KMS-11 (cell line): ENCODE measurements around the gene SYT3.

Experiments
- H2AFZ ChIP-seq: fragments of 200-600 bp; sonication (generic); 2 replicates; pipeline ENCODE4 v1.6.1; 2016; ENCODE audit warnings: antibody characterized with exemption, mixed run types, low read depth
- H3K27ac ChIP-seq: fragments of 200-600 bp; sonication (generic); 2 replicates; pipeline ENCODE4 v1.6.1; 2016; ENCODE audit warnings: mild to moderate bottlenecking, mixed run types
- H3K27me3 ChIP-seq: fragments of 200-600 bp; sonication (generic); 2 replicates; pipeline ENCODE4 v1.6.1; 2017; ENCODE audit warnings: mild to moderate bottlenecking, low read depth, mixed run types, moderate library complexity; ENCODE audit not compliant: insufficient read depth
- H3K36me3 ChIP-seq: fragments of 200-600 bp; sonication (generic); 2 replicates; pipeline ENCODE4 v1.6.1; 2017; ENCODE audit warnings: mild to moderate bottlenecking, mixed run types; ENCODE audit not compliant: insufficient read depth
- H3K4me1 ChIP-seq: fragments of 200-600 bp; sonication (generic); 2 replicates; pipeline ENCODE4 v1.6.1; 2016; ENCODE audit warnings: mild to moderate bottlenecking, low read depth, mixed run types; ENCODE audit not compliant: poor library complexity, severe bottlenecking
- H3K4me2 ChIP-seq: fragments of 200-600 bp; sonication (generic); 2 replicates; pipeline ENCODE4 v1.7.0; 2016; ENCODE audit warnings: mild to moderate bottlenecking, mixed run types
- H3K4me3 ChIP-seq: fragments of 200-600 bp; sonication (generic); IDR thresholded peaks from 2 replicates; pipeline ENCODE4 v1.6.1; 2017; ENCODE audit warnings: low read depth, low read length, mixed read lengths; ENCODE audit not compliant: insufficient read depth
- H3K79me2 ChIP-seq: fragments of 200-600 bp; sonication (generic); 2 replicates; pipeline ENCODE4 v1.6.1; 2016; ENCODE audit warnings: low read depth, mixed run types; ENCODE audit not compliant: insufficient read depth
- H3K9ac ChIP-seq: fragments of 200-600 bp; sonication (generic); 2 replicates; pipeline ENCODE4 v1.6.1; 2016; ENCODE audit warnings: mild to moderate bottlenecking, mixed run types
- H4K20me1 ChIP-seq: fragments of 200-600 bp; sonication (generic); 2 replicates; pipeline ENCODE4 v1.6.1; 2016; ENCODE audit warnings: mild to moderate bottlenecking, mixed run types; ENCODE audit not compliant: insufficient read depth
- CTCF ChIP-seq: fragments of 200-600 bp; sonication (generic); conservative IDR thresholded peaks from 2 replicates; pipeline ENCODE4 v1.6.1; 2017; ENCODE audit warnings: low read depth, mild to moderate bottlenecking, antibody characterized with exemption, low read length, moderate library complexity, mixed read lengths

The SYT3 gene

GRCh38 chr19:50668416-50668815, 28.7 kb upstream of the SYT3 start:
- Histone ChIP-seq H3K27ac (no peak overlapping the region), H4K20me1 (no peaks in the 10 kb centered on the region), H3K4me2 (no peak overlapping the region), H3K79me2 (no peaks in the 10 kb centered on the region), H3K4me1 (no peaks in the 10 kb centered on the region), H3K36me3 (no peaks in the 10 kb centered on the region), H3K27me3 (peaks cover 8% of the 10 kb centered on the region; the same call in 1 of the 2 replicates), H3K9ac (no peak overlapping the region), H2AFZ (no peak overlapping the region), H3K4me3 (no peak overlapping the region)
- no peak for TF ChIP-seq CTCF

- Histone ChIP-seq H3K27ac (no peak overlapping the region), H3K4me1 (no peaks in the 10 kb centered on the region), H4K20me1 (no peaks in the 10 kb centered on the region), H2AFZ (no peak overlapping the region), H3K9ac (no peak overlapping the region), H3K79me2 (no peaks in the 10 kb centered on the region), H3K27me3 (peaks cover 8% of the 10 kb centered on the region; the same call in 1 of the 2 replicates), H3K4me3 (no peak overlapping the region), H3K36me3 (no peaks in the 10 kb centered on the region), H3K4me2 (no peak overlapping the region)
- no peak for TF ChIP-seq CTCF
These were observed 28.1 kb upstream of the SYT3 start for GRCh38 chr19:50667759-50668231.

- Histone ChIP-seq H3K4me3 (no peak overlapping the region), H3K27me3 (peaks cover 6% of the 10 kb centered on the region; the same call in 1 of the 2 replicates)
These were observed 27.6 kb upstream of the SYT3 start for GRCh38 chr19:50667177-50667758.

GRCh38 chr19:50666346-50667176, 26.9 kb upstream of the SYT3 start:
- Histone ChIP-seq H3K27me3 (peaks cover 4% of the 10 kb centered on the region; the same call in 1 of the 2 replicates), H3K36me3 (no peaks in the 10 kb centered on the region), H3K27ac (no peak overlapping the region), H3K4me3 (no peak overlapping the region), H3K4me1 (no peaks in the 10 kb centered on the region), H3K9ac (no peak overlapping the region), H3K4me2 (no peak overlapping the region), H4K20me1 (no peaks in the 10 kb centered on the region), H2AFZ (no peak overlapping the region), H3K79me2 (no peaks in the 10 kb centered on the region)
- TF ChIP-seq CTCF = no peak

More at GRCh38 chr19:50667177-50667758, 27.6 kb upstream of the SYT3 start:
- H3K4me2 ChIP-seq = no peak overlapping the region
- TF ChIP-seq CTCF = no peak
- no peaks in the 10 kb centered on the region for H4K20me1 ChIP-seq
- H3K36me3 ChIP-seq = no peaks in the 10 kb centered on the region
- no peaks in the 10 kb centered on the region for H3K4me1 ChIP-seq
- H3K79me2 ChIP-seq = no peaks in the 10 kb centered on the region
- no peak overlapping the region for H2AFZ ChIP-seq
- H3K9ac ChIP-seq = no peak overlapping the region
- H3K27ac ChIP-seq = no peak overlapping the region
